HG02884 (cell line): ENCODE data around the gene NXPE3.
"Not testable (repeated sequence)": the region's sequence is repeated elsewhere in the genome, so short reads cannot be mapped to it uniquely, and the experiment has no call there.

Source experiments
- ATAC-seq: cut with Tn5 transposase; IDR thresholded peaks from one replicate; pipeline ENCODE4 v1.9.1; 2021; ENCODE audit warnings: mild to moderate bottlenecking, moderate library complexity; ENCODE audit not compliant: unreplicated experiment

Gene NXPE3

DNA sequence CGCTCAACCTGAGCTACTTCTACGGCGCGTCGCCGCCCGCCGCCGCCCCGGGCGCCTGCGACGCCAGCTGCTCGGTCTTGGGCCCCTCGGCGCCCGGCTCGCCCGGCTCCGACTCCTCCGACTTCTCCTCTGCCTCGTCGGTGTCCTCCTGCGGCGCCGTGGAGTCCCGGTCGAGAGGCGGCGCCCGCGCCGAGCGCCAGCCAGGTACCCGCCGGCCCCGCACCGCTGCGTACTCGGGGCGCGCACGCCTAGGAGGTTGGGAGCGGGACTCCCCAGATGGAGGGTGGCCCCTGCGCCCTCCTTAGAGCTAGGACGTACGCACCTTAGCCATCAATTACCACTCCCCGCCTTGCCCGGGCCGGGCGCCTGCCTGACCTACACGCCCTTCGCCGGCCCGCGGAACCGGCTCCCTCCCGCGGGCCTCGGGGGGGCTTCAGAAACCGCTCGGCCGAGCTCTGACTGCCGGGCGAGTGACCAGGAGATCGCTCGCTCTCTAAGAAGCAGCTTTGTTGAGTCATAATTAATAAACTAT is 70.8 kb downstream of the NXPE3 start:
- ATAC-seq = peak; percentile 25

DNA sequence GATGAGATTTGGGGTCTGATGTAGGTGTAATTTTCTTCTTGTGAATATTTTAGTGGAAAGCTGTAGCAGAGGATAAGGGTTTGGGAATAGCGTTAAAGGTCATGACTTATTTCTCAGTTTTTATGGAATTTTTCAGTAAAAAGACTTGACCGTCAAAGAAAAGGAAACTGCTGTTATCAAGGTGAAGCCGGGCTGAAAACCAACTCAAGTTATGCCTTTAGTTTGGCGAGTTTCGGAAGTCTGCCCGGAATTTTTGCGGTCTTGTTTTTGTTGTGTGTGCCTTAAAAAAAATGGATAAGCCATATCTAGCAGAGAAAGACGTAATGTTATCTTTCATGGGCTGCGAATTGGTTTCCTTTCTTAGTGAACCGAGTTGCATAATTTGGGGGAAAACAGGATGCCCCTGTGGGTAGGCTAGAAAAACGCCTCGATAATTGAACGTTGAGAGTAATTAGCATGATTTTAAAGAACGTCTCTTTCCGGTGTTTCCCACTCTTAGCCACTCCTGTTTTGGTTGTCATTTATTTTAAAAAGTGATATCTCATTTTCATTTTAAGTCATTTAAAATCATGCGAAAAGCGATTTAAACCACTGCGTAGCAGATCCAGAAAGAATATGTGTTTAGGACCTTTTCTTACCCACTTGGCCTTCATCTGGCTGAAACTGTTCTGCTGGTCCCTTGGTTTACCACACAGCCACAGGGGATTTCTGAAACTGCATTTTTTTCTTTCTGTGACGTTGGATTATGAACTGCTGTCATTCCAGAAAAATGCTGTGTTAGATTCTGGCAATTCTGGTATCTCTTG is 71.4 kb downstream of the NXPE3 start:
- ATAC-seq = no peak

DNA sequence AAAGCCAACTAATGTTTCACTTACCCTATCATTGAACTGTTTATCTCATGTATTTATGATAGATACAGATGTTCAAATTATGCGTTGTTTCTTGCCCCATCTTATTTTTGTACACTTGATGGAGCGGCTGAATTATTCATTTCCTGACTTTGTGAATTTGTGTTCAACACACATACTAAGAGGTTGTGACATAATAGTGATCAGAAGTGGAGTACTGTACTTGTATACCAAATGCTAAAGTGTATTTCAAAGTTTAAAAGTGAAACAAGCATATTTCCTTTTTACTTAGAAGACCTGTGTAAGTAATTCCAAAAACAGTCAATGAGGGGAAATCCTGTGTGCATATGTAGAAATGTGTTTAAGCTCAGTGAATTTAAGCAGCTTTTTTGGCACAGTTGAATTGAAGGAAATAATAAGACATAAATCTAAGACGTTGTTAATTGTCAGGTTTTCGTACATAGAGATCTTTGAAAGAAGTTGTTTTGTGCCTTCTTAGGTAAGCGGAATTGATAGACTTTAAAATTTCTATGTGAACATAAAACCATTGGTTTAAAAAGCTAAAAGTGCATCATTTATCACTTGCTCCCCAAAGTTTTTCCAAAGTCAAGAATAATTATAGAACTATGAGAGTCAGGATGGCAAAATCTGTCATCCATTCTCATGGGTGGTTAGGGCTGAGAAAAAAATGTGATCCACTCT is 72.2 kb downstream of the NXPE3 start:
- ATAC-seq = no peak

DNA sequence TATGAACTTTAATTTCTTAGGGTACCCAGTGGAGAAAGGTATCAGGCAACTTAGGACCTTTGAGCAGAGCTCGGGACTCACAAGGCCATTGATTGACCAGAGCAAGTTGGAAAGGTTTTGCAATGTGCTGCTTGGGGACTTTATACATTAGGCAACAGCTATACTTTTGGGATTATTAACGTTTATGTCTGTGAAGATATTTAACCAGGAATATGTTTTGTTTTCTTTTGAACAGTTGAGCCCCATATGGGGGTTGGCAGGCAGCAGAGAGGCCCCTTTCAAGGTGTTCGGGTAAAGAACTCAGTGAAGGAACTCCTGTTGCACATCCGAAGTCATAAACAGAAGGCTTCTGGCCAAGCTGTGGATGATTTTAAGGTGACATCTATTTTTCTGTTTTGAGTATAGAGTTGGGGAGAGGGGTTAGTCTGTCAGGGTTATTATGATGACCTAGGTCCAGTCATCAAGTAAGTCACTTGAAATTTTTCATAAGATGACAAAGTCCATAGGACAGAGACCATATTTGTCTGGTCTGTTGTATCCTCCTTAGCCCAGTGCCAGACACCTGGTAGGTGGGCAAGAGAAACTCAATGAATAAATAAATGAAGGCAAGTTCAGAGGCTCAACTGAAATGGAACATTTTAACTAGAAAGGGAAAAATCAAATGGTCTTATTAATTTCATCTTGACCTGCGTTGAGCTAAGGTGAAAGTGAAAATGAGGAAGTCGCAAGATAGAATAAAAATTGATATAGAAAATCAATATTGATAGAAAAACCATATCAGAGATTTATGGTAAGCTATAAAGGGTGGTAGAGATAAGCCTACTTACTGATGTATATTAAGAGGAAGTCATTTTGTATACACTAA is 73.1 kb downstream of the NXPE3 start:
- ATAC-seq = no peak

DNA sequence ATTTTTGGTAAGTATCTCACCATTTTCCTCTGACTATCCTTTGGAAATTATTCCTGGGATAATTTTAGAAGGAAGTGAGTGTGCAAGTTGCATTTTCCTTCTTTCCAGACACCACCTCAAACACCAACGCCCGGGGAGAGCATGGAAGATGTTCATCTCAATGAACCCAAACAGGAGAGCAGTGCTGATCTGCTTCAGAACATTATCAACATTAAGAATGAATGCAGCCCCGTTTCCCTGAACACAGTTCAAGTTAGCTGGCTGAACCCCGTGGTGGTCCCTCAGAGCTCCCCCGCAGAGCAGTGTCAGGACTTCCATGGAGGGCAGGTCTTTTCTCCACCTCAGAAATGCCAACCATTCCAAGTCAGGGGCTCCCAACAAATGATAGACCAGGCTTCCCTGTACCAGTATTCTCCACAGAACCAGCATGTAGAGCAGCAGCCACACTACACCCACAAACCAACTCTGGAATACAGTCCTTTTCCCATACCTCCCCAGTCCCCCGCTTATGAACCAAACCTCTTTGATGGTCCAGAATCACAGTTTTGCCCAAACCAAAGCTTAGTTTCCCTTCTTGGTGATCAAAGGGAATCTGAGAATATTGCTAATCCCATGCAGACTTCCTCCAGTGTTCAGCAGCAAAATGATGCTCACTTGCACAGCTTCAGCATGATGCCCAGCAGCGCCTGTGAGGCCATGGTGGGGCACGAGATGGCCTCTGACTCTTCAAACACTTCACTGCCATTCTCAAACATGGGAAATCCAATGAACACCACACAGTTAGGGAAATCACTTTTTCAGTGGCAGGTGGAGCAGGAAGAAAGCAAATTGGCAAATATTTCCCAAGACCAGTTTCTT is 74.2 kb downstream of the NXPE3 start:
- no peak for ATAC-seq

DNA sequence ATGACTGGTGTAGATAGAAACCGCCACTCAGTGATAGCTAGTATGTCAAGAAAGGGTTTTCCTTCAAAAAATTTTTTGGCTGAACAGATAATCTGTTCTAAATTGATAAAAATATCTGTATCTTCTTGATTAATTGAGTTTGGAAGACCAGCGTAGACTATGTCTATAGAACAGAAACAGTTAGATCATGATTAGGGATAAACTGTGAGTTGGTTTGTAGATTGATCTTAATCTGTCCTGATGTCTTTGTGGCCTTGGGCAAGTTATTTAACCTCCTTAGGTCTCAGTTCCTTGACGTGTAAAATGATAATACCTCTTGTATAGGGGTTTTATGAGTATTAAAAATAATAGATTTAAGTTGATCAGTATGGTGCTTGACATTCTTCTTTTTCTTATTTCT is 75.0 kb downstream of the NXPE3 start:
- ATAC-seq = no peak

DNA sequence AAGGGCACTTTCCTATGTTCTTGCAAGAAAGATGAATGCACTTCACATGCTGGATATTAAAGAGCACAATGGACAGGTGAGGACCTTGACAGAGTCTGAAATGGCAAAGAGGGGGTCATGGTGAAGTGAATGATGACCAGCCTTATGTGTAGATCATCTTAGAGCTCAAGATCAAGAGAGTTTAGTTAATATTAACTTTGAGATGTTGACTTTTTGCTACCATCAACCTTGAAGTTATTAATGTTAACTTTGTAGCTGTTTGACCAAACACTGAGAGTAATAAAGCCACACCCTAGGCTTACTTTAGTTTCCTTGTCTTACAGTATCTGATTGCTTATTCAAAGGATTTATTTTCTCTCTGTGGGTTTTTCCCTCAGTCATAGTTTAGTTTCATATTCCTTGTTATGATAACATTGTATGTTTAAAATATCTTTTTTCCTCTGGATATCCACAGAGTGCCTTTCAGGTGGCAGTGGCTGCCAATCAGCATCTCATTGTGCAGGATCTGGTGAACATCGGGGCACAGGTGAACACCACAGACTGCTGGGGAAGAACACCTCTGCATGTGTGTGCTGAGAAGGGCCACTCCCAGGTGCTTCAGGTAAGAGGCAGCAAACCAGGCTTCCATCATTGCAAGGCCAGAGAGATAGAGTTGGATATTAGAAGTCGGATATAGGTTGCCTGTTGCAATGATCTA is 75.7 kb downstream of the NXPE3 start:
- no peak for ATAC-seq

DNA sequence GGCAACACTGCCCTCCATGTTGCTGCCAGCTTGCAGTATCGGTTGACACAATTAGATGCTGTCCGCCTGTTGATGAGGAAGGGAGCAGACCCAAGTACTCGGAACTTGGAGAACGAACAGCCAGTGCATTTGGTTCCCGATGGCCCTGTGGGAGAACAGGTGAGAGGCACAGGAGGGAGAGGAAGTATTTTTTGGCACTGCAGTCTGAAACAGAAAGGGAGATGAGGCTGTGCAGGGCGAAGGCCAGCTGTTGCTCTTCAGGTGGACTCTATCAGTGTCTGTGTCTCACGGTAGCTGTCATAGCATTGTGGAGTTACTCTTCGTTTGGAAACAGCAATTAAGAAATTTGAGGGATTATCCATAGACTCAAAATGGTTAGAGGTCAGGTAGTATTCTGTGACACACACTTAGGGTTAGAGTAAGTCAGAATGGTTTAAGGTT is 78.3 kb downstream of the NXPE3 start:
- no peak for ATAC-seq

DNA sequence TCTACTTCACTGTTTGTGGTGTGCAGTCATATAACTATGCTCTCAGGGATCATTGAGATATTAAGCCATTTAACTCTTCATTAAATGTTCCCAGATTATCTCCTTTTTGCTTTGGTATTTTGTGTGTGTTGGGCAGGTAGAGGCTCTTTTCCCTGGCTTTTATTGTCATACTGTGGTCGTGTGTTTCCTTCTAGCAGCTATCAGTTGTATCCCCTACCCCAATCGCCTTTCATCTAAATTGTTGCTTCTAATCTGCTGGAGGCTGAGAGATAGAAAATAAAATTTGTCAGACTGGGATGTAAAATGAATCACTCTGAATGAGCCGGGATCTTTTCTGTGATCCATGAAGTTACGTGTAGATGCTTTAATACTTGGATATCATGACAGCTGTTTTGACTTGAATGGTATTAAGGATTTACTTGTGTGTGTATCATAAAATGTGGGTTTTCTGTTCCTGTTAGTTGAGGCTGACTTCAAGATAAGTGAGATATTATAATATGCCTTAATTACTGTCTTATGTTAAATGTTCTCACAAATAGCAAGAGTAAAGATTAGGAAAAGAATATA is 79.5 kb downstream of the NXPE3 start:
- no peak for ATAC-seq

DNA sequence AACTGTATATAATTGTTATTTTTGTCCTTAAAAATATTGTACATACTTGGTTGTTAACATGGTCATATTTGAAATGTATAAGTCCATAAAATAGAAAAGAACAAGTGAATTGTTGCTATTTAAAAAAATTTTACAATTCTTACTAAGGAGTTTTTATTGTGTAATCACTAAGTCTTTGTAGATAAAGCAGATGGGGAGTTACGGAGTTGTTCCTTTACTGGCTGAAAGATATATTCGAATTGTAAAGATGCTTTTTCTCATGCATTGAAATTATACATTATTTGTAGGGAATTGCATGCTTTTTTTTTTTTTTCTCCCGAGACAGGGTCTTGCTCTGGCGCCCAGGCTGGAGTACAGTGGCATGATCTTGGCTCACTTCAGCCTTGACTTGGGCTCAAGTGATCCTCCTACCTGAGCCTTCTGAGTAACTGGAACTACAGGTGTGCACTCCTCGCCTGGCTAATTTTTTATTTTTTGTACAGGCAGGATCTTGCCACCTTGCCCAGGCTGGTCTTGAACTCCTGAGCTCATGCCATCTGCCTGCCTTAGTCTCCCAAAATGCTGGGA is 81.0 kb downstream of the NXPE3 start:
- ATAC-seq = no peak

DNA sequence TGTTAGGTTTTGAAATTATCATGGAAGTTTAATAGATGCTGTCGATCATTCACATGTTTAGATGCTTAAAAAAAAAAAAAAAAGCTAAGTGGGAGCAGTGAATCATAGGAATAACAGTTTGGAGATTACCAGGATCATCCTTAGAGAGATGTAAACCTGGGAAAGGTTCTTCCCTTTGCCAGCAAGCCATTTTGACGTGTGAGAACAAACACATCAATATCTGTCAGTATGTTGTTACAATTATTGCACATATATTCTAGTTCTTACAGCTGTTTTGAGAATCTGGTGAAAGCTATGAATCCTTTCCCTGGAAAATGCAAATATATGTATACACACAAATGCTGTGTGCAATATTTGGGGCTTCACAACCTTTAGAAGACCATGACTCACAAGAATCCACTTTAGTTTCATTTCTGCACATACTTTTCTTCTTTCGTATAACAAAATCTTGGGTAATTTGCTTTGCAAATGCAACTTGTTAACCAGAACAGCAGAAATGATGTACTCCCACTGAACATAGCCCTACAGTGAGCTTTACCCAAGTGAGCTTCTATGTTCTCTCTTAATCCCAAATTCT is 82.3 kb downstream of the NXPE3 start:
- peak; percentile 36 for ATAC-seq

DNA sequence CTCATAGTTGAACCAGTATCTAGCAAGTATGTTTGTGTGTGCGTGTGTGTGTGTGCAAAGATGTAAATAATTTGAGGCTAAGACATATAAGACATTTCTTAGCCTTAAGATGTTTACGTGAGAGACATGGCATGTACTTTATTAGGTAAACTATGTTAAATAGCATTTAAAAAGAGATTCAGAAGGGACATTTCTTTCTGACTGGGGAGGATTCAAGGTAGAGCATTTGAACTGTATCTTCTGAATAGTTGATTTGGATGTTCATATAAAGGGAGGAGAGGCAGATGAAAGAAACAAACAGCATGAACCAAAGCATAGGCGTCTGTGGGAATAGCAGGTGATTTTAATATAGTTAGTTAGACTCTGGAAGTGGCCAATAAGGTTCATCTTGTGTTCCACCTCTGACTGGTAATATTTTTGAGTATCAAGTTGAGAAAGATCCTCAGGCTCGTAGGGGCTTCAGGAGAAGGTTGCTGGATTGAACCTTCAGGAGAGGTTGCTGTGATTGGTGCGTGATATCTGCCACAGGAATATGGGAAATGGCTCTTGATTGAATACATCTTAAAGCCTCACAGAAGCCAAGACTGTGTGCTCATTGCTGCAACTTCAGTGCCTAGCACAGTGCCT is 82.9 kb downstream of the NXPE3 start:
- ATAC-seq = no peak

DNA sequence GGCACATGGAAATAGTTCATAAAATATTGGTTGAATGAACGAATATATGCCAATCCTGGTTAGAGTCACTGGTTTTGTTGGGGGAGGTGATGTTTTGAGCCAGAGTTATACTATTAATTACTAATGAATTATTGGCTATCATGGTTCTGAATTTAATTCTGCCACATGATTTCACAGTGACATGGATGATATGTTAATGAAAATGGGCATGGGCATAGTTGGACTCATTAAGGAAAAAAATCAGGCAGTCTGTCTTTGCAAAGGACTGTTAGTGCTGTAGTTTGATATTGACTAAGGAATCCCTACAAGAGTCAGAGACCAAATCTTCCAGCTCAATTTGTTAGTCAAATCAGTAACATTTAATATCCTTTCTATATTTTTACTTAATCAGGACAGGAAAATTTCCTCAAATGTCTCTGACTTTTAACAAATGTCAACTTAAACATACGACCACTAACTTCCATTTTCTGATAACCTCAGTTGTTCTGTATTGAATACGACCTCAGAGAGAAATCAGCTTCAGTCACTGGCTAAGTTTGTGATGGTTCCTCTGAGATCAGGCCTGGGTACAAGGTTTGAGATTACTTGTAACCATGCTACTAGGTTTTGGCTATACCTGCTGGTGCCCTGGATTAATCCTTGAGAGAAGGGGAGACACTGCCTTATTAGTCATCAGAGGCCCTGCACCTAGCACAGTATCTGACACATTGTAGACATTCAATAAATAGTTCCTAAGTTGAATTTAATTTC is 83.6 kb downstream of the NXPE3 start:
- ATAC-seq = no peak

DNA sequence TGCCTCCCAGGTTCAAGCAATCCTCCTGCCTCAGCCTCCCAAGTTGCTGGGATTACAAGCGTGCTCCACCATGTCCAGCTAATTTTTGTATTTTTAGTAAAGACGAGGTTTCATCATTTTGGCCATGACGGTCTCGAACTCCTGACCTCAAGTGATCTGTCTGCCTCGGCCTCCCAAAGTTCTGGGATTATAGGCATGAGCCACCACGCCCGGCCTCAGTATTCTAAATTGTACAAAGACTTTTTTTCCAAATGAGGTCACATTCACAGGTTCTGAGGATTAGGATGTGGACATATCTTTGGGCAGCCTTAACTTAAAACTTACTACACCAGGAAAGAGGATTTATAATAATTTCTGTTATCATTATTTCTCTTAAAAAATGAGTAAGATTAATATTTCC is 85.9 kb downstream of the NXPE3 start:
- not testable (repeated sequence) for ATAC-seq

DNA sequence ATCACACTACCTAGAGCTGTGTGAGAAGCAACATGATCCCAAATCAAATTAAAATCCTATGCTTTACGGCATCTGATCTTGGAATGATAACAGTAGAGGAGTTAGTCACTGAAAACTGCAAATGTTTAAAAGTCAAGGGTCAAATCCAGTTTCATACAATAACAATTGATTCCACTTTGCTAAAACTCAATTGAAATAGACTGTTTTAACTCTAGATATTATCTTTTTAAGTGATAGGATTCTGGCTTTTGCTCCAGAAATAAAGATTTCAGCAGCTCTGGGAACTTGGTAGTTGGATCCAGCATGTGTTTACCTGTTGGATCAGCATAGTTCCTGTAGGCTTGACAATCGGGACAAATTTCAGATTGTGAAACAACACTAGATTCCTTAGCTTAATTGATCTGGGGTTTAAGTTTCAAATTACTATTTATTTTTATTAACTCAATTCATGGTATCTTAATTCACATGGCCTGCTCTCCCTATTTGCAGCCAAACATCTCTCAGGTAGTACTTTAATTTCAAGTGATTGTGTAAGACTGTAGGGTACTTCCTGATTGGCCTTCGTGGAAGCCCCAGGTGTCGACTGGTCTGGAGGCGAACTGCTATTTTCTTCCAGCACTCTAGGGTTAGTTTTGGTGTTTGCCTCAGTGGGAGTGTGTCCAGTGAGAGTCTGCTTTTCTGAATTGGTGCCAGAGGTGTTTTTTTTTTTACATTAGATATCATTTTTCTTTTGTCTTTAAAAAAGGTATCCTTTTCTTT is 86.9 kb downstream of the NXPE3 start:
- no peak for ATAC-seq

DNA sequence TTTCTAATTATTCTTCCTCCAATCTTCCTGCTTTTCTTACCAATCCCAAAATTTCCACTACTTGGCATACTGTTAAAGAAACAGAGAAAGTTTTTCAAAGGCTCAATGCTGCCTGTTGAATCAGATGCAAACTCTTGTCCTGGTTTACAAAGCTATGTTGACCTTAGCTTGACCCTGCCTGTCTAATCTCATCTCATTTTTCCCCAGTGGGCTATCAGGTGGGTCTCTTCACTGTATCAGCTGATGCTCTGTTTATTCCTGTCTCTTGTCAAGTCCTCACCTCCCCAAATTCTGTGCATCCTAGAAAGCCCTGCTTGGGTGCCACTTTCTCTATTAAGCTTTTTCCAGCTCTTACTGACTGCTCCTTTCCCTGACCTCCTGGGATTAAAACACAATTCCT is 88.5 kb downstream of the NXPE3 start:
- ATAC-seq = no peak

DNA sequence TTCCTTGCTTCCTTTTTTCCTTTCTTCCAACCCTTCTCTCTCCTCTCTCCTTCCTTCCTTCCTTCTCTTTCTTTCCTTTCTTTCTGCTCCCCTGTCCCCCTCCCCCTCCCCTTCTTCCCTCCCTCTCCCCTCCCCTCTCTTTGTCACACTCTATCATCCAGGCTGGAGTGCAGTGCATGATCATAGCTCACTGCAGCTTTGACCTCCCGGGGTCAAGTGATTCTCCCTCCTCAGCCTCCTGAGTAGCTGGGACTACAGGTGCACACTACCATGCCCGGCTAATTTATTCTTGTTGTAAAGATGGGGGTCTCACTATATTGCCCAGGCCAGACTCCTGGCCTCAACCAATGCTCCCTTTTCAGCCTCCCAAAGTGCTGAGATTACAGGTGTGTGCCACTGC is 89.0 kb downstream of the NXPE3 start:
- no peak for ATAC-seq
